NCI-H2227 treated with DMSO at 0.1 percent for 48 hours (cell line): ENCODE measurements around the gene CDC7.
"Not testable (repeated sequence)": the region's sequence is repeated elsewhere in the genome, so short reads cannot be mapped to it uniquely, and the experiment has no call there.

Experiments
- DNase-seq: peaks from one replicate; lab custom pipeline; 2025; lab: John Stamatoyannopoulos, UW

Gene CDC7

DNA sequence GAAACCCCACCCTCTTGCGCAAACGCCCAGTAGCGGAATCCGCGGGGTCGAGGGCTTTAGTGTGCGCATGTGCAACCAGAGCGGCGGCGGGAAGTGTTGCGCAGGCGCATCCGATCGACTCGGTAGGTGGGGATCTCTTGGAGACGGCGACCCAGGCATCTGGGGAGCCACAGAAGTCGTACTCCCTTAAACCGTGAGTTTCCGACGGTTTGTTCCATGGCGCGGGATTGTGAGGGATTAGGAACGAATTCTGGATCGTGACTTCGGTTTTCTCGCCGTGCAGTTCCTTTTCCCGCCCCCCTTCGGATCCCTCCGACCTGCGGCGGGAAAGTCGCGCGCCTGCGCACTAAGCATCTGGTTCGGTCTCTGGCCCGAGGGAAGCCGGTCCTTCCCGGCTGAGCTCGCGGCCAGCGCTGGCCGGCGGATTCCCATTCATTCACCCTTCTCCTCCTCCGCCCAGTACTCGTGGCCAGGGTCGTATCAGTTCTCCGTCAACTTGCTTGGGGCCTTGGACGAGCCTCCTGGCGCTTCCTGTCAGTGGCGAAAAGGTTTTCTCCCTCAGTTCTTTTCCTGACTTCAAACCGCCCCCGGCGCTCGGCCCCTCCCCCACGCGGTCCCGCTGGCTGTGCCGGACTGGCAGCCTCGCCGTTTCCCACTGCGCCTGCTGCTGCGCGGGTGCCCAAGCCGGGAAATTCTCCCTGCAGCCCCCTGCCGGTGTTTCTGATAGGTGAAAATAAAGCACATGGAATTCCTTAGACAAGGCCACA, at the start of gene CDC7:
CDC7 (plus strand) TSS at position 96 of the 767 bp plus-strand sequence. CDS start 866 bp downstream, outside the sequence.
- DNase-seq = peak; percentile 98

DNA sequence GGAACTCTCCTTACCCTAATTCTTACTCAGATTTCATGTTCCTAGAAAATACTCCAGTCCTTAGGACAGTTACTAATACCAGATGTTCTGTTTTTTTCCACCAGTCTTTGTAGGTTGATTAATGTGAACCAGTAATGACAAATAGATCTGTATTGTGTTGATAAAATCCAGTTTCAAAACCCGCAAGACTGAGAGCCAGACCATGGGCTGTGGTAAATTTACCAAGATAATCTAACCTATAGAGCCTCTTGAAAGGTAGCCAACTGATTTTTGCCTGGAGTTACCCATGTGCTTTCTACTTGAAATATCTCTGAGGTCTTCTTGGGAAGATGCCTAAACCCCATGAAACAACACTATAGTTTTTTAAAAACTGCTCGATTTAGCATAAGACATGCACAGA, 46.5 kb upstream of the CDC7 start:
- no peak for DNase-seq

DNA sequence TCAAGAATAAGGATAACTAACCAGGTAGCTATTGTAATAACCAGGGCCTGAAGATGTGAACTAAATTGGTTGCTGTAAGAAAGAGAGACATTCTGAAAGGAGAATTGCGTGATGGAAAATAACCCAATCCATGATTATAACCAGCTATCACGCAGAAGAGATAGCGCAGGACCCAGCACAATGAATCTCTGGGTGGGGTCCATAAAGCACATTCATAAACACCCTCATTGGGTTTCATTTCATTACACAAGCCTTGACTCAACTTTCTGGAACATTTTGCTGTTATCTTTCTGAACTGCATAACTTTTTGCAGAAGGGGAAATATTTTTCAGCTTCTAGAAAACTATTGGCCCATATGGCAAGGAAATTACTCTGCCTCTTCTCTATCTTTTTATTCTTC, 45.3 kb upstream of the CDC7 start:
- DNase-seq = no peak

DNA sequence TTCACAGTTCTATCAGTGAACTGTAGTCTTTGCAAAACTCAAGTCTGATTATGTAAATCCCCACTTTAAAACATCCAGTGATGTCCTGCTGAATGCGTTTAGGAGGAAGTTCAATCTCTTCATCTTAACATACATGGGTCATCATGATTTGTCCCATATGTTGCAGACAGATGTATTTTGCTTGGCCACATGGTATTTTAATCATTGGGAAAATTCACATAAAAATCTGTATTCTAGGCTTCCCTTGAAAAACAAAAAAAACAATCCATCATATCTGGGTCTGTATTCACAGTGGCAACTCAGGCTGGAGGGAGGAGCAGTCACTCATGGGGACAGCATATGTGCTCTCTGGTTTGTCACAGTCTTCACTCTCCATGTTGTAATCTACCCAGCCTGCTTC, 44.8 kb upstream of the CDC7 start:
- DNase-seq = no peak

DNA sequence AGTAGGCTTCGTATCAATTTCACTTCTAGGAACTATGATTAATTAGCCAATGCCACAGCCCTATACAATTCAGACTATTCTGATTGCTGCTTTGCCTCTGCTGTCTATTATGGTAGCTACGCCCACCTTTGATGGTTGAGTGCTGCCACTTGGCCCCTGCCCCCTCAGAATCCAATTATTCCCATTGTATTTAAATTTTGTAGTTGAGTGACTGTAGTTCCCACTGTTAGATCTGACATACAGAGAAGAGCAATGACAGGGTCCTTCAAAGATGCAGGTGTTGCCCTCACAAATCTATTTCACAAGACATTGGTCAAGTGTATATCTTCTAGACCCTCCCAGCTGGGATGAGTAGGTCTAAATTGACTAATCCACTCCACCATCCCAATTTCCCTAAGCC, 35.3 kb upstream of the CDC7 start:
- DNase-seq = not testable (repeated sequence)

DNA sequence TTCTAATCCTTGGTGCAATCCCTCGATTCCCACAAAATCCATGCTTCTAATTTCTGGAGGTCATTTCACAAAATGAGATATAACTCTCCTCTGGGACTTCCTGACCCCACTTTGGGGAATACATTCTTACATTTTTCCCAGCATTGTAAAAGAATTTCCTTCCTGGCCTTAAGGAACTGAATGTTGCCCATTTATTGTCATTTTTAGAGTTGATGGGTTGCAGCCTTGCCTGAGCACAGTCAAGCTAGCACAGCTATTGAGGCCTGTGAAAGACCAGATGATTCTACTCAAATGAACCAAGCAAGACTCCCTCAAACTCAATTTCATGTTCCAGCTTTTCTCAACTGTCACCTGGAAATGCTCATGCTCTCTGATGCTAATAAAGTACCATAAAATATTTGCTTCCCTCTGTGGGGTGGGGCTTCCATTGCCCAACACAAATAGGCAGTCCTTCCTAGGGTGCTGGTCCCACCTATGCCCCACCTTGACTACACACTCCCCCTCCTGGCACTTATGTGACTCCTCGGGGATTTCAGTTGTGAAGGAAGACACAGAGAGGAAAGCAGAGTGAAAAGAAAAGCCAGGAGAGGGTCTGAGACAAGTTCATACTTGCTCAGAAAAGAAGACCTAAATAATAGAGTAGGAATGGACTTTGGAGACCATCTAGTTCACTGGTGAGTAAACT, 24.0 kb upstream of the CDC7 start:
- DNase-seq = no peak

DNA sequence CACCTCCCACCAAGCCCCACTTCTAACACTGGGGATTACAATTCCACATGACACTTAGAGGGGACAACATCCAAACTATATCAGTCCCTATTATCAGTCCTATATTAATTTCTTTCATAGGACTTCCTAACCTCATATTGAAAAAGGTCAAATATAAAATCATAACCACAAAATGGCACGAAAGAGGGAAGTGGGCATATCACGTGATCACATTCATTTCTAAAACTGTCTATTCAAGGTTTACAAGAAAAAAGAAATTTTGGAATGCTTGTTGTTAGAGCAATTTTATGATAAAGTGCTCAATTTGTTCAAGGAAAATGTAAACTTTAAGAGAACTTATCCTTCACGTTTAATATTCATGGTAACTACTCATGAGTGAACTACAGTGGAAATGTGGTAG, 13.2 kb upstream of the CDC7 start:
- DNase-seq = no peak

DNA sequence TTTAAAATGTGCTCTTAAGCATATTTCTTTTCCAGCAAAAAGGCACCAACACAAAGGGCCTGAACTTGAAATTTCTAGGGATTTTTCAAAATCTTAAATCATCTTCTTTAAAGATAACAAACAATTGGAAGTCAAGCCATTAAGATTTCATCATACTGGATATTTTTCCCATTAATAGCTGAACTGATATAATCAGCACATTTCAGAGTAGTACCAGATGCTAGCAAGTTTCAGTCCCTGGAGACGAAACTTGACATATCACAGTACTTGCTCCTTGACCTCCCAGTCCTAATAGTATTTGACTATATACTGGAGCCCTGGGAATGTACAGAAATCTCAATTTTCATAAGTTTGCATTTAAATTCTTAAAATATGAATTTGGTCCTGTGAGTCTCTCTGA, 10.2 kb upstream of the CDC7 start:
- no peak for DNase-seq

DNA sequence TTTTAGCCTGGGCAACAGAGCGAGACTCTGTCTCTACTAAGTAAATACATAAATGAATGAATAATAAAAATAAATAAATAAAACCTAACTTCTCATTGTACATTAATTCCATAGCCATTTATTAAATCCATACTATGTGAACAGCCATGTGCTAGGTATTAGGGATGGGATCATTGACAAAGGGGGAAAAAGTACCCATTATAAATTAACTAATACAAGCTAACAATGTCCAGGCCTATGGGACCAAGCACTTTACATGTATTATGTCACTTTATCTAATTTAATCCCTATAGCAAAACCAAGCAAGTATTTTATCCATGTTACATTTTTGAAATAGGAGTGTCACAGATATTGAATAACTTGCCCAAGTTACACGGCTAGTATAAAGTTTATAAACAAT, 2.6 kb upstream of the CDC7 start:
- DNase-seq = no peak

DNA sequence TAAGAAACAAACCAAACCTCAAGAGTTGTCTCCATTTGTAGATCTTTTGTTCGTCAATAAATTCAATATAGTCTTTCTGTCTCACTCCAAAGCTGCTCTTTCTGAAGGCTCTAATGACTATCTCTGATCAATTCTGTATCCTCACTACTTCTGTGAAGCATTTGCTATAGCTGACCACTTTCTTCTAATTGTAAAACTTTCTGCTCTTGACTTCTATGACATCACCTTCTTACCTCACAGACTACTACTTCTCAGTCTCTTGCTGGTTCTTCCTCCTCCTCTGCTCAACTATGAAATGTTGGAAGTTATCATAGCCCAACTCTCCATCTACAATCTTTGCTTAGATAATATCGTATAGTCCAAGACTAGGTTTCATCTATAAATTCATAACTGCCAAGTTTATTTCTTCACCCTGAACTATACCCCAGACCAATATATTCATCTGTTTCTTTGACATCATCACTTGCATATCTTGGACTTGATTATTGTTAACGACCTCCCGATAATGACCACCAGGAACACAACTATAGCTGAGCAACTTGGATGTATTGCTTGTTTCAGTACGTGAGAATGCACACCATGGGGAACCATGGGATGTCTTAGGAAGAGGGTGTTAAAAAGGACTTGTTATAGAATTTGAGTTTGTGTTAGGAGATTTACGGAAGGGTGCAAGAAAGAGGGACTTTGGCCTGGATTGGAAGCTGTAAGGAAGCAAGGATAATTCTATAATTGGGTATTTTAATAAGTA, 2.0 kb upstream of the CDC7 start:
- DNase-seq = no peak

DNA sequence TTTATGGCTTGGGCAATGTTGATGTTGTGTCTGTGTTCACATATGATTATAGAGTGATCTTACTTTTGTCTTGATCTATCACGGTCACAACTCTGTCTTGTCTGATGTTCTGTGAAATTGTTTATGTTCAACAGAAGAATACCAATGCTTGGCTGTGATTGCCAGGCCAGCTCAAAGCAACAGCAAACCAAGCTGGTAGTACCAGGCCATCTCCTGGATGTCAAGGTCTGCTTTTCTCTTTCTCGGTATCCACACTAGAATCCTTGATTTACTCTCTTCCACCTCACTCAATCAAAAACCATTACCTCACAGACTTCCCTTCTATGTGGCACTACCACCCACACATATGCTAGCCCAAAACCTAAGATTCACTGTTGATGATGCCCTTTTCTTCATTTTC, 1.3 kb upstream of the CDC7 start:
- DNase-seq = no peak

DNA sequence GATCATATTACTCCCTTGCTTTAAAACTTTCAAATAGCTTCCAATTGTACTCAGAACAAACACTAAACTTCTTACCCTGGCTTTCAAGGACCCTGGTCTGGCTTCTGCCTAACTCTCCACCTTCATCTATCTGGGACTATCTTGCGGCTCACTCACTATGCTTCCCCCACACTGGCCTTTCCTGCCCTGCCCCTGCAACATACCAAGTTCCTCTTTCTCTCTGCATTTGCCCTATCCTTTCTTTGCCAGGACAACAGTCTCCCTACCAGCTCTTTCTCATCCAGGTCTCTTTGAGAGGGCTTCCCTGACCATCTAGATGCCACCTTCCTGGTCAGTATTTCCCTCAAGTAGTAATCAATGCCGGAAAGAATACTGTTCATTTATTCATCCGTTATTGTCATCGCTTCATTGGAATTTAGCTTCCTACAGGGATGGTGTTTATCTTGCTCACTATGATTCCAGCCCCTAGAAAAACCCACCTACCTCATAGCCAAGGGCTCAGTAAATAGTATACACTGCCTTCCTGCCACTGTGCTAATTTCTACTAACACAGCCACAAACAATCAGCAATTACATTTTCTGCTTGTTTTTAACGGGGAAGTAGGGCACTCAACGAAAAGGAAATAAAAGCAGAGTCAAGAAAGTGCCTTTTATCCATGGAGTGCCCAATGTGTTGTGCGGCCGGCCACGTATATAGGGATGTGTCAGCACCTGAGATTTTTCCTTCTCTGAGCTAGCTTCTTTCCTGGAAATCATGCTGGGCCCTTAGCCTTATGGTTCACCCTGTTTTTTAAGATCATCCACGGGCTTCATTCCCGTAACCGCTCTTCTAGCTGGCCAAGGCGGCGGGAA, 521 bp upstream of the CDC7 start:
- peak; percentile 80 for DNase-seq

DNA sequence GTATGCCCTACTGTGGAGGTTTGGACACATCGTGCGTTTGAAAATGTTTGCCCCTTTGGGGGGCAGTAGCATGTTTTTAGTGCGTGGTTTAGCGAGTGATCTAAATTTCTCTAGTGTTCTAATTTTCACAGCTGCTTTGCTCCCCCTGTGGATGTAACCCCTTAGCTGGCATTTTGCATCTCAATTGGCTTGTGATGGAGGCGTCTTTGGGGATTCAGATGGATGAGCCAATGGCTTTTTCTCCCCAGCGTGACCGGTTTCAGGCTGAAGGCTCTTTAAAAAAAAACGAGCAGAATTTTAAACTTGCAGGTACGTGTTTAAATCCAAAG, 836 bp downstream of the CDC7 start:
- DNase-seq = no peak

DNA sequence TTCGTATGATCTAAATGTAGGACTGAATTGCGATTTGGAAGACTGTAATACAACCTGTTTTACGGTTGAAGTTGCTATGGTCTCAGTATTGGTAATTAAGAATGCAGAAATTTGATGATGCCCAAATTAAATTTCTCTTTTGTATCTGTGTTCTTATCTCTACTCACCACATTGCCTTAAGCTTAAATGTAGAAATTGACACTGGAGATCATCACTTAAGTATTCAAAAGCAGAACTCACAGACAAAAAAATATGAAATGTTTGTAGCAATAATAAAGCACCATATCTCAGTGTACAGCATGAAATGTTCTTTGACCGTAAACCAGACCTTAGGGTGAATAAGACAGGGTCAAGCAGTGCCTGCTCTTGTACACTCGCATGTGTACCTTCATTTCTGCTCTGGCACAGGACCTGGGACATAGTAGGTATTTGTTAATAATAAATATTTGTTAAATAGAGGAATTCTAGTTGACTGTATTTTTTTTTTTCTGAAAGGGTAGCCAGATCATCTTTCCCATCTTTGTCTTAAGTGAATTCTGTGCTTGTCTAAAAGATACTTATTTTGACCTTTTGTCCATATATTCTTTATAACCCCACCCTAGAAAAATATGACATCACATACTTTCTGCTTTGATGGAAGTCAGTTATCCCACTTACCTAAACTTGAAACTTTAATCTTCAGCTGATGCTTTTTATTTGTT, 1.5 kb downstream of the CDC7 start:
- DNase-seq = no peak

DNA sequence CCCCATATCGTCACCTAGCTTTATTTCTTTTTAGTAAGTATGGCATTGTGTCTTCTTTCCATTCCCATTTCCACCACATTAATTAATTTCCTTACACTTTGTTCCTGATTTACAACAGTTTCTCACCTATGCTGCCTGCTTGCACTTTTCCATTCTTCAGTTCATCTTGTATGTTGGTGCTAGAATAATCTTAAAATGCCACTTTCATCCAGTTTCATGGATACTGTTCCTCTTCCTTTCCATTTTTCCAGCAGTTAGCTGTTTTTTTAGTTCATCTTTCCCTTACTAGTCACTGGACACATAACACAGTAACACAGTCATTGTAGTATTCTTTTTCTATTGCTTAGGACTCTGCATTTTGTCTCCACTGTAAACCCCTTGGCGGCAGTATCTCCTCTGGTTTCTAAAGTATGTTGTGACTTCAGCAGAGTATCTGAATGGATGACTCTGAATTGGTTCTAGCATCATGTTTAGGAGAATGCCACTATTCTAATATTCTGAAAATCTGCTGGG, 2.1 kb downstream of the CDC7 start:
- peak; percentile 41 for DNase-seq

DNA sequence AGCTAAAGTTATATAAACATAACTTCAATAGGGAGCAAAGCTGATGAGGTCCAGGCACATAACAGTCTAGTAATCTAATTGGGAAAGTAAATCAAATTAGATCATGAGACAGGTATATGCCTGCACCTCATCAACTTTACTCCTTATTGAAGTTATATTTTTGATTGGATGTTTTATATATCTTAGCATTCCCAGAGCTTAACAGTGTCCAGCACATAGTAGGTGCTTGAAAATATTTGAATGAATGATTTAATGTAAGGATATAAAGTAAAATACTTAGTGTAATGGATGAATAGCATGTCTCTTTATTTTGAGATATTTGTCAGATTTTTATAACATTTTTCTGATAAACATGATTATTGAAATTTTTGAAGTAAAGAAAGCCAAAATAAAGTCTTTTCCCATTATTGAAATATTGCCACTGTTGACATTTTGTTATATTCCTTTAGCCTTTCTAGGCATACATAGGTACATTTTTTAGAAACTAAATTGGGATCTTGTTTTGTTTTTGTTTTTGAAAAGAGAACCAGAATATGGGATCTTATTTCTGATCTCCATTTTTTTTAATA, 2.8 kb downstream of the CDC7 start:
- DNase-seq = no peak

DNA sequence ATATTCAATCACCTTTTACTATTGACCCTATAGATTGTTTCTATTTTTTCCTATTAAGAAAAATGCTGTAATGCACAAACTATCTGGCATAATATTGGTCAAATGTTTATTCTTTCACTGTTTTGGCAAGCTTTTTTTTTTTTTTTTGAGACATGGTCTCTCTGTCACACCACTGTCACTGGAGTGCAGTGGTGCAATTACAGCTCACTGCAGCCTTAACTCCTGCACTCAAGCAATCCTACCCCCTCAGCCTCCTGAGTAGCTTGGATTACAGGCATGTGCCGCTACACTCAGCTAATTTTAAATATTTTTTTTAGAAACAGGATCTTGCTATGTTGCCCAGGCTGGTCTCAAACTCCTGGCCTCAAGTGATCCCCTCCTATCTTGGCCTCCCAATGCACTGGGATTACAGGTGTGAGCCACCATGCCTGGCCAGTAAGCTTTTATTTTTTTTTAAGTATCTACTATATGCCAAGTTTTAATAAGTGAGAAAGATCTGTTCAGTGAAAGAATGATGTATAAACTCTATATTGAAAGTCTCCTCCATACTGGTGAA, 3.4 kb downstream of the CDC7 start:
- no peak for DNase-seq

DNA sequence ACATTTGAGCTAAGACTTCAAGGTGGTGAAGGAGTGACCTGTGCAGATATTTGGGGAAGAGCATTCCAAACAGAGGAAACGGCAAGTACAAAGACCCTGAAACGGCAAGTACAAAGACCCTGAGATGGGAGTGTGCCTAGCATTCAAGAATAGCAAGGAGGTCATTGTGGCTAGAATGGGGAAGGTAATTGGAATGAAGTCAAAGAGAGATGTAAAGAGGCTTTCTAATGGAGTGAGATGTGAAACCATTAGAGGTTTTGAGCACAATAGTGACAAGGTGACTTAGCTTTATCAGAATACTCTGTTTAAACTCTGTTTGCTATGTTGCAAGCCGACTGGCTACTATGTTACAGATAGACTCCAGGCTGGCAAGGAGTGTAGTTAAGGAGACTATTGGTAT, 4.4 kb downstream of the CDC7 start:
- no peak for DNase-seq

DNA sequence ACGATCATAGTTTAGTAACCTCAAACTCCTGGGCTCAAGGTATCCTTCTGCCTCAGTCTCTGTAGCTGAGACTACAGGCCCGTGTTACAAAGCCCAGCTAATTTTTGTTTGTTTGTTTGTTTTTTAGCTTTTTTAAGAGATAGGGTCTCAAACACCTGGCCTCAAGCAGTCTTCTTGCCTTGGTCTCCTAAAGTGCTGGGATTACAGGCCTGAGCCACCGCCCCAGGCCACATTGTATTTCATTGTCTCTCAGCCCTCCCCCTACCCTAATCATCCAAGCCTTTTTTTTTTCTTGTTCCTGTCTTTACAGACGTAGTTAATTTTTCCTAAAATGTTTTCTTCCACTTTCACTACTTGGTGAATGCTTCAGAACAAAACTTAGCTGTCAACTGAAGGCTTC, 5.4 kb downstream of the CDC7 start:
- DNase-seq = no peak

DNA sequence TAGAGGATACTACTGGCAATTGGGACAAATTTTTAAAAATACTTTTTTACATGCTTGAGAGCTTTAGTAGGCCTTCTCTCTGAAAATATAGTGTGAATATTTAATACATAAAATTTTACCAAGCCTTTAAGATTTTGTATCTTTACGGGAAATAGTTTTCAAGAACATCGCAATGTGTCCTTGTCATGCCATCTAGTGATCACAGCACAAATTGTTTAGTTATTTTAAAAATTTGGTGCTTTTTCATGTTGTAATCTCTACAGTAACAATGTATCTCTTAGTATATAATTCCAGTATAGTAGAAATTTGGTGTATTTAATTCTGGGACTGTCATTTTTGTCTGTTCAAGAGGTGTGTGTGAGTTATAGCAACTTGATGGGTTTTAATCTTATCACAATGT, 6.7 kb downstream of the CDC7 start:
- no peak for DNase-seq

DNA sequence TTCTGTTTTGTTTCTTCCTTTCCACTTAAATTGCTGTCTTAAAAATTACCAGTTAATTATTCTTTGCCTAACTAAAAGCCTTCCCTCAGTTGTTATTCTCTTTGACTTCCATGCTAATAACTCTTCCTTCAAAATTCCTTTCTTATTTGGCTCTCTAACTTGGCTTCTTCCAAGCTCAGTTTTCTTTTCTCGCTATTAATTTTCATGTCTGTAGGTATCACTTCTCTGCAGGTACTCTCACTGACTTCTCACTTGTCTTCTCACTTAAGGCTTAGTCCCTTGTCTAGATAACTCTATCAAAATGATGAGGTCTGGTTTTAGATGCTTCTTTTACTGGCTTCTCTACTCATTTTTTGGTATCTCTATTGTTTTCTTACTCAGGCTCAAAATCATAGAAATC, 10.1 kb downstream of the CDC7 start:
- no peak for DNase-seq
